HepG2 (cell line): Measurements from ENCODE around the gene LRP5. TPM values are rescaled to one million over a fixed set of nuclear protein-coding genes. Genes with fewer than 3 reads are reported as not detected.

ENCODE experiments used
- ATAC-seq: fragments of 200-7000 bp; cut with Tn5 transposase; 3 replicates; pipeline ENCODE4 v1.9.1; 2020; ENCODE audit warnings: mild to moderate bottlenecking, moderate library complexity
- BruUV-seq: library from RNA; stranded (reverse); fragments of 400-500 nt; replicated peaks from 2 replicates; lab custom pipeline; 2021; lab: Mats Ljungman, UMichigan
- CTCF ChIA-PET: fragments of 300-600 bp; formaldehyde crosslinking; extraction: SDS; loops from one replicate; lab custom pipeline; 2021; ENCODE audit warnings: low total read pairs, inconsistent platforms, low intra/inter-chr PET ratio; lab: Yijun Ruan, JAX
- POLR2A ChIA-PET: fragments of 350-600 bp; sonication (Branson Sonifier 250); formaldehyde crosslinking; loops from one replicate; lab custom pipeline; 2020; ENCODE audit warnings: antibody characterized with exemption, inconsistent platforms; lab: Yijun Ruan, JAX
- DNase-seq: peaks from one replicate; pipeline ENCODE4 v3.0.0-alpha.2; 2015; ENCODE audit warnings: low spot score
- FAIRE-seq: peaks from 3 replicates; lab custom pipeline; 2011; peaks lifted over from hg19 to GRCh38; lab: Jason Lieb, UNC
- H2AFZ ChIP-seq: one replicate; pipeline ENCODE4 v1.6.1; 2011; ENCODE audit warnings: low read length, inconsistent platforms
- H3K27ac ChIP-seq: fragments of 300-600 bp; 3 replicates; pipeline ENCODE4 v1.8.0; 2011; ENCODE audit warnings: mixed run types, mild to moderate bottlenecking, mixed read lengths, low read length, inconsistent platforms; ENCODE audit not compliant: insufficient read depth; ENCODE audit errors: extremely low read length
- H3K27me3 ChIP-seq, 2 experiments: fragments of 200-600 bp in 1 of 2; 2 replicates in 1 of 2; 3 replicates in 1 of 2; pipeline versions ENCODE4 v1.6.0 to v1.8.0; 2011; ENCODE audit warnings: low read length in 2 of 2, mild to moderate bottlenecking in 2 of 2, moderate library complexity in 2 of 2, inconsistent platforms in 1 of 2; ENCODE audit not compliant: insufficient read depth in 2 of 2, control insufficient read depth in 1 of 2
- H3K36me3 ChIP-seq, 2 experiments: fragments of 200-600 bp in 1 of 2; replicated peaks in 1 of 2; 2 replicates in 1 of 2; 3 replicates in 1 of 2; pipeline versions ENCODE4 v1.5.1 to v1.8.0; 2011; ENCODE audit warnings: low read length in 2 of 2, inconsistent platforms in 1 of 2; ENCODE audit not compliant: insufficient read depth in 2 of 2, control insufficient read depth in 1 of 2
- H3K4me1 ChIP-seq: 2 replicates; pipeline ENCODE4 v1.5.1; 2012; ENCODE audit warnings: low read length, inconsistent platforms; ENCODE audit not compliant: insufficient read depth
- H3K4me2 ChIP-seq: 2 replicates; pipeline ENCODE4 v1.6.0; 2011; ENCODE audit warnings: low read depth, low read length, inconsistent platforms
- H3K4me3 ChIP-seq, 3 experiments: fragments of 200-600 bp in 1 of 3; sonication (generic), shearing (Covaris generic) in 1 of 3; replicated peaks in 1 of 3; 2 replicates each; pipeline ENCODE4 v1.5.1; 2011 to 2016; ENCODE audit warnings: low read length in 3 of 3, inconsistent platforms in 2 of 3, low read depth in 2 of 3, mild to moderate bottlenecking in 2 of 3, control low read depth in 1 of 3, mixed read lengths in 1 of 3; ENCODE audit not compliant: insufficient read depth in 1 of 3
- H3K79me2 ChIP-seq: one replicate; pipeline ENCODE4 v1.6.1; 2011; ENCODE audit warnings: low read length, inconsistent platforms; ENCODE audit not compliant: insufficient read depth
- H3K9ac ChIP-seq: 2 replicates; pipeline ENCODE4 v1.6.0; 2011; ENCODE audit warnings: mild to moderate bottlenecking, low read depth, low read length, inconsistent platforms; ENCODE audit not compliant: insufficient read depth
- H3K9me3 ChIP-seq: 2 replicates; pipeline ENCODE4 v1.5.1; 2012; ENCODE audit warnings: mild to moderate bottlenecking, low read length
- H4K20me1 ChIP-seq: 2 replicates; pipeline ENCODE4 v1.6.0; 2011; ENCODE audit warnings: inconsistent platforms, mild to moderate bottlenecking, low read length, moderate library complexity; ENCODE audit not compliant: insufficient read depth
- NFYB ChIP-seq: sonication (generic); formaldehyde crosslinking; IDR thresholded peaks from 2 replicates; pipeline ENCODE4 v1.4.0; 2020; ENCODE audit warnings: missing genetic modification reagents
- PREB ChIP-seq: sonication (generic); formaldehyde crosslinking; IDR thresholded peaks from 2 replicates; pipeline ENCODE4 v1.4.0; 2020; ENCODE audit warnings: missing genetic modification reagents
- ZNF260 ChIP-seq: sonication (generic); formaldehyde crosslinking; IDR thresholded peaks from 2 replicates; pipeline ENCODE4 v1.4.0; 2020; ENCODE audit warnings: missing genetic modification reagents, low read depth, mild to moderate bottlenecking, borderline replicate concordance
- ZNF704 ChIP-seq: sonication (generic); formaldehyde crosslinking; IDR thresholded peaks from 2 replicates; pipeline ENCODE4 v1.8.1; 2023; ENCODE audit warnings: mild to moderate bottlenecking, inconsistent platforms, moderate library complexity, missing genetic modification reagents, borderline replicate concordance
- ZNF761 ChIP-seq: sonication (generic); formaldehyde crosslinking; conservative IDR thresholded peaks from 2 replicates; pipeline ENCODE4 v1.4.0; 2020; ENCODE audit warnings: mild to moderate bottlenecking, missing genetic modification reagents
- WGBS: methylation state at CpG from one replicate; pipeline ENCODE4 v1.1.6; 2017; ENCODE audit warnings: low lambda C conversion rate; 5-methylcytosine and 5-hydroxymethylcytosine counted together
- in situ Hi-C: cut with HindIII; loops from 2 replicates; pipeline ENCODE4 v1.10.0; 2017; ENCODE audit warnings: low pct_unique_long_range_greater_than_20kb; ENCODE audit not compliant: extremely low pct_ligation_motif_present
- intact Hi-C: fragments of 100-400 bp; cut with micrococcal nuclease; formaldehyde crosslinking; loops from one replicate; pipeline ENCODE4 v1.10.0; 2022; ENCODE audit not compliant: unreplicated experiment
- polyA plus RNA-seq, 8 experiments: library from polyadenylated mRNA; depleted of rRNA in 3 of 8; stranded (reverse) in 7 of 8; unstranded in 1 of 8; fragments of >200 nt; fragmentation: Illumina TruSeq in 4 of 8; extraction: Trizol in 4 of 8; gene quantifications; 2 replicates each; pipeline versions ENCODE4 v1.2.1 to v1.2.3, GENCODE V29; 2011 to 2016; ENCODE audit warnings: low read depth in 4 of 8, missing spikeins in 1 of 8, mixed read lengths in 1 of 8; ENCODE audit not compliant: insufficient read depth in 1 of 8
- total RNA-seq, 5 experiments: library from RNA; depleted of rRNA; stranded (reverse); fragments of >200 nt; fragmentation: Illumina TruSeq; extraction: Trizol; gene quantifications; 2 replicates each; pipeline ENCODE4 v1.2.3, GENCODE V29; 2016; ENCODE audit warnings: low read depth in 1 of 5

The LRP5 gene
- total and polyA plus RNA-seq, 2 of the 13 experiments (the other 11 are each of a cell fraction or from before 2014, with no cell fraction given): 40.4 to 64.0 TPM

GRCh38 chr11:68297052-68297378, 15.4 kb upstream of the LRP5 start:
- ATAC-seq (no peak), FAIRE-seq (no peak)

More at GRCh38 chr11:68297052-68297378, 15.4 kb upstream of the LRP5 start:
- peak overlapping the region; percentile 100 for H3K27ac ChIP-seq
- in situ Hi-C loops (loop anchor here (5.0 kb wide), 2 partner anchors 40 to 85 kb away; partner anchors contain the start of gene KMT5B), intact Hi-C loops (no loop called here)
- no peaks in the 10 kb centered on the region for H4K20me1 ChIP-seq
- H3K9me3 ChIP-seq: no peaks in the 10 kb centered on the region
- WGBS: 92% methylated on average over 4 of the region's 6 CpGs
- BruUV-seq: no TSS peak
- no peaks in the 10 kb centered on the region; a peak in 1 of 5 replicates for H3K27me3 ChIP-seq
- ChIA-PET POLR2A (interaction anchor here (0.8 to 8.1 kb wide), 13 partner anchors 9 to 88 kb away, joined by 4 to 220 read pairs (median 25); partner anchors contain the start of genes C11orf24 and KMT5B), CTCF (interaction anchor here (1.1 to 3.0 kb wide), 6 partner anchors 13 to 88 kb away, joined by 3 to 43 read pairs (median 7); partner anchors contain the start of genes C11orf24 and KMT5B)
- TF ChIP-seq ZNF704 (CRISPR knock-in tag) (0 out of 2 replicates have a peak, but pooled peaks have one; percentile 67), PREB (CRISPR knock-in tag) (no peak), ZNF260 (CRISPR knock-in tag) (no peak), ZNF761 (CRISPR knock-in tag) (no peak), NFYB (CRISPR knock-in tag) (no peak)
- TF ChIP-seq, all 625 proteins: peak for 1
- Histone ChIP-seq H3K36me3 (no peaks in the 10 kb centered on the region), H3K4me3 (peak overlapping the region in 1 of 3 experiments; percentile 83; a peak in 1 of 6 replicates), H2AFZ (no peak overlapping the region), H3K79me2 (peaks cover 24% of the 10 kb centered on the region), H3K4me1 (peaks cover 49% of the 10 kb centered on the region), H3K4me2 (peak overlapping the region; percentile 94), H3K9ac (peak overlapping the region; percentile 99)
- no peak for DNase-seq
